Renal cortex interstitium (tissue), 15 donors: ENCODE data around the gene ALKBH7. TPM values are rescaled to one million over a fixed set of nuclear protein-coding genes. Genes with fewer than 3 reads are reported as not detected.
"Not testable (repeated sequence)": the region's sequence is repeated elsewhere in the genome, so short reads cannot be mapped to it uniquely, and the experiment has no call there.

ENCODE experiments used
- DNase-seq, 11 donors: peaks; one replicate each; pipeline ENCODE4 v3.0.0-alpha.2; 2013; ENCODE audit warnings: low read depth in 9 of 11, low spot score in 4 of 11; ENCODE audit errors: extremely low read depth in 1 of 11
- long read RNA-seq, 16 experiments: transcript quantifications; one replicate each; lab custom pipeline, GENCODE V29; 2026
- polyA plus RNA-seq, 3 donors: library from polyadenylated mRNA; unstranded; fragments of 120-200 nt; gene quantifications; one replicate each; pipeline ENCODE4 v1.2.1, GENCODE V29; 2013; ENCODE audit not compliant: insufficient read length in 3 of 3

Gene ALKBH7
- 10 to 100 TPM; 35.2 to 72.2 (median 70.4) TPM for polyA plus RNA-seq
- long read RNA-seq, donor 1, transcript ALKBH7-201 (4 exons, 1,332 nt), result major isoform, 79 of 88 reads
- long read RNA-seq, donor 1, partial matches to known transcripts, result 6 of 88 reads
- long read RNA-seq, donor 1, other reads (novel, unspliced or antisense), result 0 of 88 reads
- long read RNA-seq, donor 2, transcript ALKBH7-201 (4 exons, 1,332 nt), result major isoform, 89 of 165 reads
- long read RNA-seq, donor 2, partial matches to known transcripts, result 71 of 165 reads
- long read RNA-seq, donor 2, other reads (novel, unspliced or antisense), result 0 of 165 reads
- long read RNA-seq, donor 3, transcript ALKBH7-202 (4 exons, 603 nt), result minor isoform, 10 of 173 reads
- long read RNA-seq, donor 3, transcript ALKBH7-201 (4 exons, 1,332 nt), result major isoform, 133 of 173 reads
- long read RNA-seq, donor 3, partial matches to known transcripts, result 27 of 173 reads
- long read RNA-seq, donor 3, other reads (novel, unspliced or antisense), result 0 of 173 reads
- long read RNA-seq, donor 4, transcript ALKBH7-201 (4 exons, 1,332 nt), result major isoform, 68 of 91 reads
- long read RNA-seq, donor 4, partial matches to known transcripts, result 20 of 91 reads
- long read RNA-seq, donor 4, other reads (novel, unspliced or antisense), result 0 of 91 reads
- long read RNA-seq, donor 5, result 0 reads
- long read RNA-seq, donor 6, transcript ALKBH7-201 (4 exons, 1,332 nt), result major isoform, 69 of 92 reads
- long read RNA-seq, donor 6, partial matches to known transcripts, result 22 of 92 reads
- long read RNA-seq, donor 6, other reads (novel, unspliced or antisense), result 0 of 92 reads
- long read RNA-seq, donor 7, transcript ALKBH7-201 (4 exons, 1,332 nt), result major isoform, 102 of 126 reads
- long read RNA-seq, donor 7, transcript ALKBH7-202 (4 exons, 603 nt), result minor isoform, 6 of 126 reads
- long read RNA-seq, donor 7, partial matches to known transcripts, result 16 of 126 reads
- long read RNA-seq, donor 7, other reads (novel, unspliced or antisense), result 0 of 126 reads
- long read RNA-seq, donor 8, result 0 reads
- long read RNA-seq, donor 9, transcript ALKBH7-201 (4 exons, 1,332 nt), result major isoform, 97 of 145 reads
- long read RNA-seq, donor 9, partial matches to known transcripts, result 37 of 145 reads
- long read RNA-seq, donor 9, other reads (novel, unspliced or antisense), result 6 of 145 reads
- long read RNA-seq, donor 10, transcript ALKBH7-201 (4 exons, 1,332 nt), result major isoform, 102 of 208 reads
- long read RNA-seq, donor 10, partial matches to known transcripts, result 96 of 208 reads
- long read RNA-seq, donor 10, other reads (novel, unspliced or antisense), result 7 of 208 reads
- long read RNA-seq, donor 11, transcript ALKBH7-201 (4 exons, 1,332 nt), result major isoform, 60 of 70 reads
- long read RNA-seq, donor 11, partial matches to known transcripts, result 7 of 70 reads
- long read RNA-seq, donor 11, other reads (novel, unspliced or antisense), result 0 of 70 reads
- long read RNA-seq, donor 12, transcript ALKBH7-201 (4 exons, 1,332 nt), result major isoform, 49 of 120 reads
- long read RNA-seq, donor 12, partial matches to known transcripts, result 68 of 120 reads
- long read RNA-seq, donor 12, other reads (novel, unspliced or antisense), result 0 of 120 reads
- long read RNA-seq, donor 13, result 0 reads
- long read RNA-seq, donor 14, transcript ALKBH7-201 (4 exons, 1,332 nt), result major isoform, 95 of 109 reads
- long read RNA-seq, donor 14, transcript ALKBH7-202 (4 exons, 603 nt), result minor isoform, 7 of 109 reads
- long read RNA-seq, donor 14, partial matches to known transcripts, result 5 of 109 reads
- long read RNA-seq, donor 14, other reads (novel, unspliced or antisense), result 0 of 109 reads
- long read RNA-seq, donor 15, transcript ALKBH7-201 (4 exons, 1,332 nt), result major isoform, 37 of 43 reads
- long read RNA-seq, donor 15, partial matches to known transcripts, result 5 of 43 reads
- long read RNA-seq, donor 15, other reads (novel, unspliced or antisense), result 0 of 43 reads
- long read RNA-seq, donor 16, transcript ALKBH7-201 (4 exons, 1,332 nt), result major isoform, 223 of 261 reads
- long read RNA-seq, donor 16, transcript ALKBH7-202 (4 exons, 603 nt), result minor isoform, 12 of 261 reads
- long read RNA-seq, donor 16, partial matches to known transcripts, result 15 of 261 reads
- long read RNA-seq, donor 16, other reads (novel, unspliced or antisense), result 8 of 261 reads

GRCh38 chr19:6372594-6373095, at the start of gene ALKBH7:
TSS of gene ALKBH7 (plus strand) at chr19:6372794. CDS start at chr19:6372821, 27 bp downstream.
- DNase-seq, result peak; percentile 99 to 100 (median 100)

- DNase-seq, result no peak
Measured at GRCh38 chr19:6324757-6325156, 47.8 kb upstream of the ALKBH7 start.

- no peak for DNase-seq
Measured at GRCh38 chr19:6325614-6326013, 47.0 kb upstream of the ALKBH7 start.

GRCh38 chr19:6326815-6327214, 45.8 kb upstream of the ALKBH7 start:
- DNase-seq, result no peak

- DNase-seq, result no peak
Measured at GRCh38 chr19:6333439-6333838, 39.2 kb upstream of the ALKBH7 start, which contains the start of gene ACER1. TSS of gene ACER1 (minus strand) at chr19:6333612. CDS start at chr19:6333551, 61 bp downstream.

GRCh38 chr19:6334490-6335285, 37.9 kb upstream of the ALKBH7 start:
- DNase-seq, result no peak

GRCh38 chr19:6340493-6341201, 31.9 kb upstream of the ALKBH7 start:
- DNase-seq, result peak in 1 of 11 donors; percentile 11

- no peak for DNase-seq
Measured at GRCh38 chr19:6343462-6343861, 29.1 kb upstream of the ALKBH7 start.

- DNase-seq, result not testable (repeated sequence)
Measured at GRCh38 chr19:6349271-6349670, 23.3 kb upstream of the ALKBH7 start.

GRCh38 chr19:6350688-6351087, 21.9 kb upstream of the ALKBH7 start:
- no peak for DNase-seq

GRCh38 chr19:6352381-6353165, 20.0 kb upstream of the ALKBH7 start:
- no peak for DNase-seq

- DNase-seq, result no peak
Measured at GRCh38 chr19:6354098-6354674, 18.4 kb upstream of the ALKBH7 start.

- not testable (repeated sequence) for DNase-seq
Measured at GRCh38 chr19:6355321-6356040, 17.1 kb upstream of the ALKBH7 start.

GRCh38 chr19:6357174-6357573, 15.4 kb upstream of the ALKBH7 start:
- DNase-seq, result no peak
